ENCODE measurements around the gene PARD3.

The PARD3 gene

GRCh38 chr10:34606890-34607289 is 208.2 kb downstream of the PARD3 start:
- no peak for DNase-seq

- DNase-seq: no peak
These were observed 212.6 kb downstream of the PARD3 start for GRCh38 chr10:34602478-34602877.

GRCh38 chr10:34601691-34602090 is 213.4 kb downstream of the PARD3 start:
- no peak for DNase-seq

- DNase-seq: no peak
These were observed 215.9 kb downstream of the PARD3 start for GRCh38 chr10:34599026-34599795.

- DNase-seq: no peak
These were observed 218.7 kb downstream of the PARD3 start for GRCh38 chr10:34596351-34596750.

GRCh38 chr10:34593930-34594329 is 221.2 kb downstream of the PARD3 start:
- DNase-seq: no peak

GRCh38 chr10:34593374-34593890 is 221.7 kb downstream of the PARD3 start:
- DNase-seq: no peak

- DNase-seq: no peak
These were observed 224.3 kb downstream of the PARD3 start for GRCh38 chr10:34590793-34591192.

GRCh38 chr10:34589275-34589674 is 225.8 kb downstream of the PARD3 start:
- peak; percentile 49 for DNase-seq

- no peak for DNase-seq
These were observed 227.4 kb downstream of the PARD3 start for GRCh38 chr10:34587680-34588019.

- no peak for DNase-seq
These were observed 228.0 kb downstream of the PARD3 start for GRCh38 chr10:34587002-34587679.

GRCh38 chr10:34585422-34586112 is 229.5 kb downstream of the PARD3 start:
- no peak for DNase-seq

GRCh38 chr10:34584164-34584563 is 230.9 kb downstream of the PARD3 start:
- no peak for DNase-seq

GRCh38 chr10:34581801-34582532 is 233.1 kb downstream of the PARD3 start:
- no peak for DNase-seq

GRCh38 chr10:34580643-34581042 is 234.5 kb downstream of the PARD3 start:
- DNase-seq: no peak

- no peak for DNase-seq
These were observed 234.9 kb downstream of the PARD3 start for GRCh38 chr10:34580214-34580613.

GRCh38 chr10:34578468-34578867 is 236.6 kb downstream of the PARD3 start:
- no peak for DNase-seq

- DNase-seq: no peak
These were observed 238.3 kb downstream of the PARD3 start for GRCh38 chr10:34576797-34577196.

GRCh38 chr10:34575882-34576281 is 239.2 kb downstream of the PARD3 start:
- no peak for DNase-seq

- DNase-seq: no peak
These were observed 240.7 kb downstream of the PARD3 start for GRCh38 chr10:34574353-34574934.

- DNase-seq: no peak
These were observed 244.2 kb downstream of the PARD3 start for GRCh38 chr10:34570887-34571286.

GRCh38 chr10:34567659-34568253 is 247.3 kb downstream of the PARD3 start:
- DNase-seq: no peak
